Glomerular visceral epithelial cell (primary cell): Measurements from ENCODE around the gene DDX28.
A peak's percentile ranks its signal among the peaks of the same experiment; 100 is the strongest.

Experiments
- DNase-seq: peaks from one replicate; pipeline ENCODE4 v3.0.0-alpha.2; 2016; ENCODE audit errors: extremely low spot score

DDX28 gene, protein sequence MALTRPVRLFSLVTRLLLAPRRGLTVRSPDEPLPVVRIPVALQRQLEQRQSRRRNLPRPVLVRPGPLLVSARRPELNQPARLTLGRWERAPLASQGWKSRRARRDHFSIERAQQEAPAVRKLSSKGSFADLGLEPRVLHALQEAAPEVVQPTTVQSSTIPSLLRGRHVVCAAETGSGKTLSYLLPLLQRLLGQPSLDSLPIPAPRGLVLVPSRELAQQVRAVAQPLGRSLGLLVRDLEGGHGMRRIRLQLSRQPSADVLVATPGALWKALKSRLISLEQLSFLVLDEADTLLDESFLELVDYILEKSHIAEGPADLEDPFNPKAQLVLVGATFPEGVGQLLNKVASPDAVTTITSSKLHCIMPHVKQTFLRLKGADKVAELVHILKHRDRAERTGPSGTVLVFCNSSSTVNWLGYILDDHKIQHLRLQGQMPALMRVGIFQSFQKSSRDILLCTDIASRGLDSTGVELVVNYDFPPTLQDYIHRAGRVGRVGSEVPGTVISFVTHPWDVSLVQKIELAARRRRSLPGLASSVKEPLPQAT

GRCh38 chr16:68022728-68023537, at the start of gene DDX28, which contains the start of gene DUS2:
DDX28 (minus strand) TSS chr16:68023232; CDS start chr16:68023202, 30 bp downstream.
DUS2 (plus strand) TSS chr16:68023284; CDS start chr16:68038024, 14,740 bp downstream.
- peak; percentile 84 for DNase-seq

GRCh38 chr16:68072038-68072695, 49.1 kb upstream of the DDX28 start:
- peak; percentile 28 for DNase-seq

DNA sequence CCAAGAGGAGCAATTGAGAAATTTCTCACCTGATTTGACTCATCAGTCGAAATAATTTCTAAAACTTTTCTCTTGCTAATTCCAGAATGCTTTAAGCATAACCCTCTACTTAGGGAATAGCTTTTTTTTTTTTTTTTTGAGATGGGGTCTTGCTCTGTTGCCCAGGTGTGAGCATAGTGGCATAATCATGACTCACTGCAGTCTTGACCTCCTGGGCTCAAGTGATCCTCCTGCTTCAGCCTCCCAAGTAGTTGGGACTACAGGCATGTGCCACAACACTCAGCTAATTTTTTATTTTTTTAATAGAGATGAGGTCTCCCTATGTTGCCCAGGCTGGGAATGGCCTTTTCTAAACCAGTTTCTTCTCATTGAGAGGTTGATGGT, 48.5 kb upstream of the DDX28 start:
- DNase-seq: no peak

- no peak for DNase-seq
Measured at GRCh38 chr16:68070806-68071517, 47.9 kb upstream of the DDX28 start.

- DNase-seq: no peak
Measured at GRCh38 chr16:68070249-68070730, 47.3 kb upstream of the DDX28 start.

GRCh38 chr16:68069511-68070248, 46.6 kb upstream of the DDX28 start:
- no peak for DNase-seq

DNA sequence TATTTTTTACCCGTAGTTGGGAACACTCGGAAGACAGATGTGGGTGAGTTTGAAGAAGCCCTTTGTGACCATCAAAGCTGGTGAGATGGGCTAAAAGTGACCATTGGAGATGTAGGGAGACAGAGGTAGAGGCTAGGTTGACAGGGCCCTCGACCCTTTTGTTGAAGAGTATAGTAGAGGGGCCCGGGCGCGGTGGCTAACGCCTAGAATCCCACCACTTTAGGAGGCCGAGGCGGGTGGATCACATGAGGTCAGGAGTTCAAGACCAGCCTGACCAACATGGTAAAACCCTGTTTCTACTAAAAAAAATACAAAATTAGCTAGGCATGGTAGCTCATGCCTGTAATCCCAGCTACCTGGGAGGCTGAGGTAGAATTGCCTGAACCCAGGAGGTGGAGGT, 45.9 kb upstream of the DDX28 start:
- no peak for DNase-seq

DNA sequence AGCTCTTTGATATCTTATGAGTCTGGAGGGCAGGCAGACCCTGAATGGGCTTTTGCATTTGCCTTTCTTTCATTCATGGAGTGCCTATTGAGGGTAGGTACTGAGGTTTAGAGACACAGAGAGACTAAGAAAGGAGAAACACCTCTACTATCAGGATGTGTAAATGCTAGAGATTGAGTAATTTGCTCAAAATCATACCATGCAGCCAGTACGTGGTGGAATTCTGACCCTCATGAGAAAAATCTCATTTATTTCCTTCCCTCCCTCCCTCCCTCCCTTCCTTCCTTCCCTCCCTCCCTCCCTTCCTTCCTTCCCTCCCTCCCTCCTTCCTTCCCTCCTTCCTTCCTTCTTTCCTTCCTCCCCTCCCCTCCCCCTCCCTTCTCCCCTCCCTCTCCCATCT, 43.7 kb upstream of the DDX28 start:
- DNase-seq: no peak

GRCh38 chr16:68065716-68066305, 42.8 kb upstream of the DDX28 start:
- no peak for DNase-seq

DNA sequence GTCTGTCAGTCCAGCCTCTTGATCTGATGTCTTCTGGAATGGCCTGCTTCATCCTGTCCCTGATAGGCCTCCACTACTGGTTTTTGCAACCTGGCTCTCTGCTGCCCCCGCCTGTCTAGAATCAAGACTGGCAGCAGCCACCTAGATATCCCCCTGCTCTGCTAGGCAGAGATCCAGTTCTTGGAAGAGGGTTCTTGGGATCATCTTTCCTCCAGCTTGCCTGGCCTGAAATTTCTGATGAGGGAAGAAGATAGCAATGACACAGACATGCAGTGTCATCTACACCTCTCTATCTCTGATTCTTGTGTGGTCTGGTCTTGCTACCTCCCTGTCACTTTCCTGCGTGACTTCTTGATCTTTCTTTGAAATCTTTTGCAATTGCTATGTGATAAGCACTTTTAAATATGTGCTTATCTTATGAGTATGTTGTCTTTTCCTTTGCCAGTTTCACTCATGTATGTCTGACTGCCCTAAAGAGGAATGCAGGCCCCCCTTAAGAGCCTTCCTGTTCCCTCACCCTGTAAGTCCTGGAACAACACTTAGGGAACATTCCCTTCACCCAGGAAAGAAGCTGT, 41.8 kb upstream of the DDX28 start:
- DNase-seq: peak; percentile 70

DNA sequence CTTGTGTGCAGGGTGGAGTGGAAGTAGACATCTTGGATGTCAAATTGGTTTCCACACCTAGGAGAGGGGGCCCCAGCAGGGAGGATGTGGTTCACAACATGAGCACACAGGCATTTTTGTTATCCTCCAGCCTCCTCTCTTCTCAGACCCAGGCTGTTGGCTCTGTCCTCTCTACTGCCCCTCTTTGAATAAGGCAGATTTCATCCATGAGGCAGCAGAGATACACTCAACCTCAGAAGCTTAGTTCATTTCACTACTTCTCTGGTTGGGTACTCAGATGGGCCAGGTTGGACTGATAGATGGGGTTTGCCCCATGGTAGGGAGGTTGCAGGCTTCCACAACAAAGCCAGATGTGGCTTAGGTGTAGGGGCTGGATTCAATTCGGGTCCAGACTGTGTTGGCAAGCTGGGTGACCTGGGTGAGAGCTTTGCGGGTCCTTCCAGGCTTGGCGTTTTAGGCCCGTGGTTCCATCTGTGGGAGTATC, 39.9 kb upstream of the DDX28 start:
- DNase-seq: no peak

- no peak for DNase-seq
Measured at GRCh38 chr16:68061396-68061795, 38.4 kb upstream of the DDX28 start.

DNA sequence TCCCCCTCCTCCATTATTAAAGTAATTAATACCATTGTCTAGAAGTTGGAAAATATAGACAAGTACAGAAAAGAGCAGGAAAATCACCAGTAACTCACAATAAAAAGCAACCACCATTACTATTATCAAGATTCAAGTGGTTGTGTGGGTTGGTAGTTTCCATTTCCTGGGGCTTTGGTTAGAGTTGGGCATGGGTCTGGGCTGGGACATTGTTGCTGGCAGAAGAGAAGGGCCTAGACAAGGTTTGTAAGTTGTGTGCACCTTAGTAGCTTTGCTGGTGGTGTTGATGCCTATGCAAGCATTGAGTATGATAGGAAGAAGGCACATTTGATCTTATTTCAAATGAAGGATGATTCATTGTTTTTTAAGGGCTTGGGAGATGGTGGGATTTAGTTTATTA, 36.8 kb upstream of the DDX28 start:
- no peak for DNase-seq

DNA sequence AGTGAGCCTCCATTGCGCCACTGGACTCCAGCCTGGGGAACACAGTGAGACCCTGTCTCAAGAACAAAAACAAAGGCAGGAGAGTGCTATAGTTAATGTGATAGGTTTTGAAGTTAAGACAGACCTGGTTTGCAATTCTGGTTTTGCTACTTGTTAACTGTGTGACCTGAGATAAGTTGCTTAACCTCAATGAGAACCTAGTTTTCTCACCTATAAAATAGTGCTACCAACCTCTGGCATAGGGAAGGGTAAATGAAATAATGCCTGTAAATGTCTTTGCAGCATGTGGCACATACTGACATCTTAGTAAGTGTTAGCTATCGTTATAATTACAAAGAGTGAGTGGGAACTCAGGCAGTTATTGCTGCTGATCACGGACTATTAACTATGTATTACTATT, 32.4 kb upstream of the DDX28 start:
- DNase-seq: no peak

GRCh38 chr16:68049449-68049848, 26.4 kb upstream of the DDX28 start:
- no peak for DNase-seq

DNA sequence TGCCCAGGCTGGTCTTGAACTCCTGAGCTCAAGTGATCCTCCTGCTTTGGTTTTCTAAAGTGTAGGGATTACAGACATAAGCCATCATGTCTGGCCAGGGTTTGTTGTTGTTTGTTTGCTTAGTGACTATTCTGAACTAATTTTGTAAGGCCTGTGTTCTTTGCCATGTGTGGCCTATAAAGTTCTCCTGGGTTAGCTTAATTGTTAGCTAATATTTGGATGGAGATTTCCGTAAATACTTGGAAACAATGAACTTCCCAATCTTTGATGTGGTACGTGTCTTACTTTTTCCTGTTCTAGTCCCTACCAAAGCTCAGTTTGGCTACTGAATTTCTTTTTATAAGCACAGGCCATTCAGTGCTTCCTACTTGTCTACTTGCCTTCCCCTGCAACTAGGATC, 25.0 kb upstream of the DDX28 start:
- no peak for DNase-seq

DNA sequence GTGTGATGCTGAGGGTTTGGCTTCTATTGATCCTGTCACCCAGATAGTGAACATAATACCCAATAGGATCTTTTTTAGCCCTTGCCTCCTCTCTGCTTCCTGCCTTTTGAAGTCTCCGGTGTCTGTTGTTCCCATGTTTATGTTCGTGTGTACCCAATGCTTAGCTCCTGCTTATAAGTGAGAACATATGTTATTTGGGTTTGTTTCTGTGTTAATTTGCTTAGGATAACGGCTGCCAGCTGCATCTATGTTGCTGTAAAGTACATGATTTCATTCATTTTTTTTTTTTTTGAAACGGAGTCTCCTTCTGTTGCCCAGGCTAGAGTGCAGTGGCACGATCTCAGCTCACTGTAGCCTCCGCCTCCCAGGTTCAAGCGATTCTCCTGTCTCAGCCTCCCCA, 23.1 kb upstream of the DDX28 start:
- DNase-seq: no peak

DNA sequence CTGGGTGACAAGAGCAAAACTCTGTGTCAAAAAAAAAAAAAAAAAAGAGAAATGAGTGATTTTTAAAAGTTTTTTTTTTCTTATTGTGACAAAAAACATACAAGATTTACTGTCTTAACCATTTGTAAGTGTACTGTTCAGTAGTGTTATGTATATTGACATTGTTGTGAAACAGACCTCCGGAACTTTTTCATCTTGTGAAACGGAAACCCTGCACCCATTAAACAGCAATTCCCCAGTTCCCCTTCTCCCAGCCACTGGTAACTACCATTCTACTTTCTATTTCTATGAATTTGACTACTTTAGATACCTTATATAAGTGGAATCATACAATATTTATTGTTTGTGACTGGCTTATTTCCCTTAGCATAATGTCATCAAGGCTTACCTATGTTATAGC, 18.8 kb upstream of the DDX28 start:
- no peak for DNase-seq

DNA sequence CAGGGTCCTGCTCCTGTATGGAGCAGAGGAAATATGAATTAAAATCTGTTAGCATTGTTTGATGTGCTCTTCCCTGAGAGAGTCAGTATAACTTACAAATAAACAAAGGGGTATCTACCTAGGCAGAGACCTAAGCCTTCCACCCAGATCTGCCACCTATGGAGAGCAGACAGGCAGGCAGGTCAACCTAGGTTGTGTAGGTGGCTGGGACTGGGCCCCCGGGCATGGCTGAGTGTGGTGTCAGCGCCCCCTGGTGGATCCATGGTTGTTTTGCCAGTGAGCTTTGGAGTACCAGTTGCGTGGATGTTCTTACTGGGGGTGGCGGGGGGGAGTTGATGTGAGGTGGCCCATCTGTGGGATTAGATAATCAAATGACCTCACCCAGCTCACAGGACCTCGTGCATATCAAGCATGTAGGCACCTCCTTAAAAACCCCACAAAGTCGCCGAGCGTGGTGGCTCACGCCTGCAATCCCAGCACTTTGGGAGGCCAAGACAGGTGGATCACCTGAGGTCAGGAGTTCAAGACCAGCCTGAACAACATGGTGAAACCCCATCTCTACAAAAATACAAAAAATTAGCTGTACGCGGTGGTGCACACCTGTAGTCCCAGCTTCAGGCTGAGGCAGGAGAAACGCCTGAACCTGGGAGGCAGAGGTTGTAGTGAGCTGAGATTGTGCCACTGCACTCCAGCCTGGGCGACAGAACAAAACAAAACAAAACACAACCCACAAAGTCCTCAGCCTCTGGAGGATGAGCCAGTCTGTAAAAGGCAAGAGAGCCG, 17.7 kb upstream of the DDX28 start:
- DNase-seq: peak; percentile 74
